ENCODE measurements around the gene PRR19. TPM values are rescaled to one million over a fixed set of nuclear protein-coding genes. Genes with fewer than 3 reads are reported as not detected.

Gene PRR19
- total and polyA plus RNA-seq, 7 donors: 0.17 to 0.73 (median 0.51) TPM; not detected in 2

GRCh38 chr19:42350417-42350816, 48.5 kb downstream of the PRR19 start:
- no peak overlapping the region for H3K4me3 ChIP-seq
- peaks cover 0 to 71% of the 10 kb centered on the region in 2 donors for H3K36me3 ChIP-seq (ENCODE audit: insufficient read depth in 1 of 2, low read depth in 1 of 2)
- no peak overlapping the region for H3K27ac ChIP-seq
- 86 to 90% (median 89%) methylated on average over 3 of the region's 3 CpGs for WGBS, 3 donors
- ATAC-seq: no peak
- TF ChIP-seq, protein P1, sequence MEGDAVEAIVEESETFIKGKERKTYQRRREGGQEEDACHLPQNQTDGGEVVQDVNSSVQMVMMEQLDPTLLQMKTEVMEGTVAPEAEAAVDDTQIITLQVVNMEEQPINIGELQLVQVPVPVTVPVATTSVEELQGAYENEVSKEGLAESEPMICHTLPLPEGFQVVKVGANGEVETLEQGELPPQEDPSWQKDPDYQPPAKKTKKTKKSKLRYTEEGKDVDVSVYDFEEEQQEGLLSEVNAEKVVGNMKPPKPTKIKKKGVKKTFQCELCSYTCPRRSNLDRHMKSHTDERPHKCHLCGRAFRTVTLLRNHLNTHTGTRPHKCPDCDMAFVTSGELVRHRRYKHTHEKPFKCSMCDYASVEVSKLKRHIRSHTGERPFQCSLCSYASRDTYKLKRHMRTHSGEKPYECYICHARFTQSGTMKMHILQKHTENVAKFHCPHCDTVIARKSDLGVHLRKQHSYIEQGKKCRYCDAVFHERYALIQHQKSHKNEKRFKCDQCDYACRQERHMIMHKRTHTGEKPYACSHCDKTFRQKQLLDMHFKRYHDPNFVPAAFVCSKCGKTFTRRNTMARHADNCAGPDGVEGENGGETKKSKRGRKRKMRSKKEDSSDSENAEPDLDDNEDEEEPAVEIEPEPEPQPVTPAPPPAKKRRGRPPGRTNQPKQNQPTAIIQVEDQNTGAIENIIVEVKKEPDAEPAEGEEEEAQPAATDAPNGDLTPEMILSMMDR (IDR thresholded peaks at IDR 0.05): no peak
- H3K27me3 ChIP-seq (ENCODE audit: insufficient read depth in 3 of 3, low read length in 2 of 3): no peaks in the 10 kb centered on the region
- H3K4me1 ChIP-seq: peaks cover 2% of the 10 kb centered on the region
- no peak for DNase-seq
- intact Hi-C loops (cut with DNase I): no loop called here
- no peaks in the 10 kb centered on the region for H3K9me3 ChIP-seq

- Histone ChIP-seq H3K27me3 (ENCODE audit: insufficient read depth in 3 of 3, low read length in 2 of 3) (no peaks in the 10 kb centered on the region), H3K4me1 (no peaks in the 10 kb centered on the region), H3K36me3 (ENCODE audit: insufficient read depth in 1 of 2, low read depth in 1 of 2) (peaks cover 0 to 74% of the 10 kb centered on the region in 2 donors), H3K27ac (no peak overlapping the region), H3K4me3 (no peak overlapping the region), H3K9me3 (no peaks in the 10 kb centered on the region)
- no peak for DNase-seq
- intact Hi-C loops (cut with DNase I): no loop called here
- no peak for ATAC-seq
- TF ChIP-seq, protein P1 (IDR thresholded peaks at IDR 0.05): no peak
- WGBS, 3 donors: 88 to 91% (median 89%) methylated on average over 18 to 21 of the region's 21 CpGs
These were observed 49.3 kb downstream of the PRR19 start for GRCh38 chr19:42351079-42351735.

GRCh38 chr19:42352301-42353259, 50.6 kb downstream of the PRR19 start:
- Histone ChIP-seq H3K27me3 (ENCODE audit: insufficient read depth in 3 of 3, low read length in 2 of 3) (no peaks in the 10 kb centered on the region), H3K4me3 (no peak overlapping the region), H3K27ac (no peak overlapping the region), H3K9me3 (no peaks in the 10 kb centered on the region), H3K4me1 (no peaks in the 10 kb centered on the region), H3K36me3 (ENCODE audit: insufficient read depth in 1 of 2, low read depth in 1 of 2) (peaks cover 3 to 83% of the 10 kb centered on the region in 2 donors)
- 85 to 87% (median 86%) methylated on average over 28 to 31 of the region's 31 CpGs for WGBS, 3 donors
- intact Hi-C loops (cut with DNase I): no loop called here
- TF ChIP-seq, protein P1 (IDR thresholded peaks at IDR 0.05): no peak
- ATAC-seq (no peak), DNase-seq (no peak)

DNA sequence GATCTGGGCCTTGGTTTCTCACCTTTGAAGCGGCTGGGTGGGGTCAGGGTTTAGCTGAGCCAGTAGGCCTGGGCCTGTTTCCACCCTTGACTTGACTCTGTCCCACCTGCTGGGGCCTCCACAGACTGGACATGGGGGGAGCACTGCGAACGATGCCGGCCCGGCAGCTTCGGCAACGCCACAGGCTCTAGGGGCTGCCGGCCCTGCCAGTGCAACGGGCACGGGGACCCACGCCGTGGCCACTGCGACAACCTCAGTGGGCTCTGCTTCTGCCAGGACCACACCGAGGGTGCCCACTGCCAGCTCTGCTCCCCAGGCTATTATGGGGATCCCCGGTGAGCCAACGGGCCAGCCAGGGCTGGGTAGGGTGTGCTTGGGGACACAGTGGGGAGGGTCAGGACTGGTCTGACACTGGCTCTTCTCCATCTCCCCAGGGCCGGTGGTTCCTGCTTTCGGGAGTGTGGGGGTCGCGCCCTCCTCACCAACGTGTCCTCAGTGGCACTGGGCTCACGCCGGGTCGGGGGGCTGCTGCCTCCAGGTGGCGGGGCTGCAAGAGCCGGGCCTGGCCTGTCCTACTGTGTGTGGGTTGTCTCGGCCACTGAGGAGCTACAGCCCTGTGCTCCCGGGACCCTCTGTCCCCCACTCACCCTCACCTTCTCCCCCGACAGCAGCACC, 51.5 kb downstream of the PRR19 start:
- Histone ChIP-seq H3K27ac (no peak overlapping the region), H3K36me3 (ENCODE audit: insufficient read depth in 1 of 2, low read depth in 1 of 2) (peaks cover 3 to 83% of the 10 kb centered on the region in 2 donors), H3K9me3 (no peaks in the 10 kb centered on the region), H3K4me3 (no peak overlapping the region), H3K27me3 (ENCODE audit: insufficient read depth in 3 of 3, low read length in 2 of 3) (no peaks in the 10 kb centered on the region), H3K4me1 (no peaks in the 10 kb centered on the region)
- ATAC-seq: no peak
- DNase-seq: no peak
- TF ChIP-seq, protein P1 (IDR thresholded peaks at IDR 0.05): no peak
- intact Hi-C loops (cut with DNase I): no loop called here
- WGBS, 3 donors: 92 to 94% (median 93%) methylated on average over 28 to 29 of the region's 29 CpGs
